Measurements from ENCODE around the gene FGF6.

- no peak for TF ChIP-seq ZNF384 (IDR thresholded peaks at IDR 0.05)
- no peak for TF ChIP-seq HDGF (IDR thresholded peaks at IDR 0.05; ENCODE audit: borderline replicate concordance)
- TF ChIP-seq SP1 (IDR thresholded peaks at IDR 0.05) = no peak
- no peak for TF ChIP-seq FOXM1 (IDR thresholded peaks at IDR 0.05; ENCODE audit: borderline replicate concordance)
- TF ChIP-seq ELF4 (IDR thresholded peaks at IDR 0.05) = no peak
- no peak for TF ChIP-seq BHLHE40 (IDR thresholded peaks at IDR 0.05; ENCODE audit: borderline replicate concordance)
- no peak for TF ChIP-seq NFRKB (IDR thresholded peaks at IDR 0.05)
- TF ChIP-seq SUZ12 (IDR thresholded peaks at IDR 0.05) = no peak
- no peak for TF ChIP-seq PKNOX1 (IDR thresholded peaks at IDR 0.05)
- no peak for TF ChIP-seq LEF1 (IDR thresholded peaks at IDR 0.05; ENCODE audit: borderline replicate concordance)
- no peak for TF ChIP-seq FOXA1 (IDR thresholded peaks at IDR 0.05)
- no peak for TF ChIP-seq TARDBP (IDR thresholded peaks at IDR 0.05)
Measured at GRCh38 chr12:4440187-4440941, 5.3 kb downstream of the FGF6 start.
